Fibroblast of lung (primary cell): ENCODE results near the gene CKLF. TPM values are rescaled to one million over a fixed set of nuclear protein-coding genes. Genes with fewer than 3 reads are reported as not detected.

Experiments
- DNase-seq, 2 donors: peaks; one replicate each; pipeline versions ENCODE4 v3.0.0 to v3.0.0-alpha.2; 2010; ENCODE audit warnings: low read depth in 2 of 2
- H2AFZ ChIP-seq: 2 replicates; pipeline ENCODE4 v1.5.1; 2012; ENCODE audit warnings: low read length, control low read depth, inconsistent platforms
- H3K27ac ChIP-seq: 2 replicates; pipeline ENCODE4 v1.5.1; 2011; ENCODE audit warnings: low read length, control low read depth; ENCODE audit not compliant: insufficient read depth
- H3K27me3 ChIP-seq: 2 replicates; pipeline ENCODE4 v1.5.1; 2011; ENCODE audit warnings: mild to moderate bottlenecking, low read length; ENCODE audit not compliant: control insufficient read depth, insufficient read depth
- H3K36me3 ChIP-seq: 2 replicates; pipeline ENCODE4 v1.5.1; 2011; ENCODE audit warnings: low read length; ENCODE audit not compliant: control insufficient read depth, insufficient read depth
- H3K4me1 ChIP-seq: 2 replicates; pipeline ENCODE4 v1.5.1; 2011; ENCODE audit warnings: low read length; ENCODE audit not compliant: control insufficient read depth, insufficient read depth; ENCODE audit errors: extremely low read depth
- H3K4me2 ChIP-seq: 2 replicates; pipeline ENCODE4 v1.5.1; 2011; ENCODE audit warnings: low read length, control low read depth; ENCODE audit not compliant: insufficient read depth; ENCODE audit errors: extremely low read depth
- H3K4me3 ChIP-seq, 4 experiments: fragments of 200-600 bp in 1 of 4; sonication (generic) in 1 of 4; replicated peaks in 1 of 4; 2 replicates each; pipeline ENCODE4 v1.5.1; 2011 to 2016; ENCODE audit warnings: low read length in 4 of 4, low read depth in 3 of 4, mild to moderate bottlenecking in 3 of 4, control low read depth in 2 of 4, inconsistent platforms in 1 of 4, mixed read lengths in 1 of 4; ENCODE audit not compliant: insufficient read depth in 1 of 4; ENCODE audit errors: control extremely low read depth in 1 of 4
- H3K79me2 ChIP-seq: 2 replicates; pipeline ENCODE4 v1.5.1; 2012; ENCODE audit warnings: mild to moderate bottlenecking, low read length, inconsistent platforms; ENCODE audit not compliant: control insufficient read depth, insufficient read depth
- H3K9ac ChIP-seq: 2 replicates; pipeline ENCODE4 v1.5.1; 2011; ENCODE audit warnings: mild to moderate bottlenecking, low read length, control low read depth; ENCODE audit not compliant: insufficient read depth
- H3K9me3 ChIP-seq: 2 replicates; pipeline ENCODE4 v1.5.1; 2012; ENCODE audit warnings: low read depth, low read length; ENCODE audit not compliant: control insufficient read depth, insufficient read depth
- H4K20me1 ChIP-seq: 2 replicates; pipeline ENCODE4 v1.5.1; 2011; ENCODE audit warnings: low read length; ENCODE audit not compliant: control insufficient read depth, insufficient read depth; ENCODE audit errors: extremely low read depth
- CTCF ChIP-seq, 2 donors: IDR thresholded peaks in 1 of 2; conservative IDR thresholded peaks in 1 of 2; 1 replicate in 1 of 2; 2 replicates in 1 of 2; pipeline ENCODE4 v1.5.1; 2011 to 2012; ENCODE audit warnings: low read length in 2 of 2, control low read depth in 1 of 2, inconsistent platforms in 1 of 2, low read depth in 1 of 2, mild to moderate bottlenecking in 1 of 2
- EZH2 ChIP-seq: IDR thresholded peaks from 2 replicates; pipeline ENCODE4 v1.5.1; 2012; ENCODE audit warnings: low read length, control low read depth, mild to moderate bottlenecking; ENCODE audit errors: missing control alignments
- polyA plus RNA-seq, 2 donors: library from polyadenylated mRNA; depleted of rRNA in 1 of 2; stranded (reverse) in 1 of 2; unstranded in 1 of 2; fragments of >200 nt; gene quantifications; 2 replicates each; pipeline ENCODE4 v1.2.1, GENCODE V29; 2011 to 2012; ENCODE audit warnings: missing spikeins in 1 of 2
- total RNA-seq: library from RNA; depleted of rRNA; stranded (reverse); fragments of >200 nt; gene quantifications from 2 replicates; pipeline ENCODE4 v1.2.1, GENCODE V29; 2014

Gene CKLF
- total and polyA plus RNA-seq, 2 donors (not counting 1 experiment from before 2014, with no cell fraction given): 41.9 to 70.9 TPM

DNA sequence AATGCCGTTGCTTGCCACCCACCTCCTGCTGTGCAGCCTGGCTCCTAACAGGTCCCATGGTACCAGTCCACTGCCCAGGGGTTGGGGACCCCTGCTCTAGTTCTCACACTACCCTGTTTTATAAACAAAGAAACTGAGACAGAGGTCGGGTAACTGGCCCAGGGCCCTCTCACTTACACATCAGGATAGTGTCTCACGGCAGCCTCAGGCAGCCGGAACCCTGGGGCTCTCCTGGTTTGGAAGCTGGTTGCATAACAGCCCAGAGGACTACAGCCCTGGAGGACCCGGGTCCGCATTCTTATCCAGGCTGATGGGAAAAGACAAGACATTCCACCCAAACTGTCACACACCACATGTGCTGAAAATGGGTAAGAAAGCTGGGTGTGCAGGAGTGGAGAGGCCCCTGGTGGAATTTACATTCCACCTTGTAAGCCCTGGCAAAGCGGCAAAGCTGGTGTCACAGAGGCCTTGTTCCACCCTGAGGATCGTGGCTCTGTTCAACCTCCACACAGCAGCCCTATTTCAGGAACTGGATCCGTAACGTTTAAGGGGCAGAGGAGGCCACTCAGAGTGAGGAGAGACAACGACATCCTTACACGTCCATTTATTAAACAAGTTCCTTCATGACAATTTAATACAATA, 61.9 kb downstream of the CKLF start:
- Histone ChIP-seq H3K9ac (no peak overlapping the region), H3K4me1 (peaks cover 16% of the 10 kb centered on the region), H3K4me3 (no peak overlapping the region), H3K9me3 (no peaks in the 10 kb centered on the region), H3K27ac (no peak overlapping the region), H3K36me3 (peaks cover 15% of the 10 kb centered on the region), H3K4me2 (no peak overlapping the region), H3K79me2 (no peaks in the 10 kb centered on the region), H2AFZ (no peak overlapping the region), H3K27me3 (no peaks in the 10 kb centered on the region), H4K20me1 (no peaks in the 10 kb centered on the region)
- TF ChIP-seq EZH2: no peak
- TF ChIP-seq CTCF (conservative IDR thresholded peaks at IDR 0.05 in 1 of 2, IDR thresholded peaks at IDR 0.05 in 1 of 2; ENCODE audit: low read depth in 1 of 2, low read length in 2 of 2): no peak
- DNase-seq: no peak

Other genes with a start within 250 kb of the CKLF start
- gene CDH5, start 185.9 kb upstream of the CKLF start, total RNA-seq: under 0.01 TPM in 1 of 2 replicates, not detected in the other
- 0.02 and 0.07 TPM in 2 replicates for gene CDH5, start 185.9 kb upstream of the CKLF start, polyA plus RNA-seq
- gene BEAN1, start 125.3 kb upstream of the CKLF start, total RNA-seq: not detected in 2 replicates
- 0.02 and 0.07 TPM in 2 replicates for gene BEAN1, start 125.3 kb upstream of the CKLF start, polyA plus RNA-seq
- 57.5 and 73.7 TPM in 2 replicates for gene TK2, start 2.5 kb upstream of the CKLF start, total RNA-seq
- gene TK2, start 2.5 kb upstream of the CKLF start, polyA plus RNA-seq: 34.8 and 36.8 TPM in 2 replicates
- 1.5 and 2.3 TPM in 2 replicates for gene CMTM1, start 13.9 kb downstream of the CKLF start, total RNA-seq
- gene CMTM1, start 13.9 kb downstream of the CKLF start, polyA plus RNA-seq: 0.87 and 0.99 TPM in 2 replicates
- not detected in 2 replicates for gene CMTM2, start 26.9 kb downstream of the CKLF start, total RNA-seq
- not detected in 2 replicates for gene CMTM2, start 26.9 kb downstream of the CKLF start, polyA plus RNA-seq
- 6.9 and 10.1 TPM in 2 replicates for gene CMTM3, start 52.1 kb downstream of the CKLF start, total RNA-seq
- 14.9 and 18.6 TPM in 2 replicates for gene CMTM3, start 52.1 kb downstream of the CKLF start, polyA plus RNA-seq
- gene CMTM4, start 144.2 kb downstream of the CKLF start, total RNA-seq: 6.9 and 10.2 TPM in 2 replicates
- gene CMTM4, start 144.2 kb downstream of the CKLF start, polyA plus RNA-seq: 6.9 and 12.8 TPM in 2 replicates
- 115 and 173 TPM in 2 replicates for gene DYNC1LI2, start 199.0 kb downstream of the CKLF start, total RNA-seq
- gene DYNC1LI2, start 199.0 kb downstream of the CKLF start, polyA plus RNA-seq: 78.5 and 83.3 TPM in 2 replicates
- under 0.01 and 0.17 TPM in 2 replicates for gene TERB1, start 249.0 kb downstream of the CKLF start, total RNA-seq
- gene TERB1, start 249.0 kb downstream of the CKLF start, polyA plus RNA-seq: not detected in 2 replicates